ENCODE data around the gene SIN3A.
A peak's percentile ranks its signal among the peaks of the same experiment; 100 is the strongest.
"Not testable (repeated sequence)": the region's sequence is repeated elsewhere in the genome, so short reads cannot be mapped to it uniquely, and the experiment has no call there.

Gene SIN3A

DNA sequence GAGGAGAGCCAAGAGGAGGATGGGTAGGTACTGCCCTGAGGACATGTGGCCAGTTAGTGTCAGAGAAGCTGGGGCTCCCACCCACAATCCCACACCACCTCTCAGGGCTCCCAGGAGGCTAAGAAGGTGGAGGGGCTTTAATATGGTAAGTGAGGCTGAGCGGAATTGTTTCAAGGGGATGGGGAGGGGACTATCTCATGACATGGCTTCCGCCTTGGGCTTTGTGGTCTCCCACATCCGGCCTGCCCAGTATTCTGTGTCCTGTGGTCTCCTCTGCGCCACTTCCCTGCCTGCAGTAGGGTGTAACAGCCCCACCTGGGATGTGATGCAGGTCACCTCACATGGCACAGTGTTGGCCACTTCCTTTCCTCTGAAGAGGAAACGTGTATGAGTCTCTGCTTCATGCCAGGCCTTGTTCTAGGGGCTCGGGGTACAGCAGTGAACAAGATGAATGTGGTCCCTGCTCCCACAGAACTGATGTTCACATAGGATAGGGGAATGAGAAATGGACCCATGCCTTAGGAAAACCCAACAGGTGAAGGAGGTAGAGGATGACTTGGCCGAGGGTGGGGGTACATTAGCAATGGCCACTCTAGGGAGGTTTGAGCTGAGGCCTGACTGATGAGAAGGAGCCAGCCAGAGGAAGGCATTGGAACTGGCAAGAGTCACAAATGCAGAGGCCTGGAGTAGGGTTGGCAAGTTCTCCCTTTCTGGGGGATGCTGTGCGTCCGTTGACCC, 101.5 kb downstream of the SIN3A start:
- Histone ChIP-seq H3K9me3 (ENCODE audit: control insufficient read depth, low read length) (no peaks in the 10 kb centered on the region), H3K36me3 (ENCODE audit: control insufficient read depth, insufficient read depth, low read length) (no peaks in the 10 kb centered on the region), H3K4me3 (ENCODE audit: low read length) (no peak overlapping the region), H3K4me1 (ENCODE audit: control insufficient read depth, insufficient read depth, low read length) (peaks cover 18% of the 10 kb centered on the region), H3K27me3 (ENCODE audit: control insufficient read depth, insufficient read depth, low read length) (no peaks in the 10 kb centered on the region), H3K9ac (ENCODE audit: low read length) (no peak overlapping the region)

DNA sequence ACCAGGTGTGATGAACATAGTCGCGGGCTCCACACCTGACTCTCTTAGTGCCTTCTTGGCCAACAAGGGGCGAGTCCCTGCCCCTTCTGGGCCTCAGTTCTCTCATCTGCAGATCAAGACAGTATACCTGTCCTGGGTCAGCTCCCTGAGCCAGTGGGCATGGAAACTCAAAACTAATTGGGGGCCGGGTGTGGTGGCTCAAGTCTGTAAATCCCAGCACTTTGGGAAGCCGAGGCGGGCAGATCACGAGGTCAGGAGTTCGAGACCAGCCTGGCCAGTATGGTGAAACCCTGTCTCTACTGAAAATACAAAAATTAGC, 102.2 kb downstream of the SIN3A start:
- H3K4me3 ChIP-seq (ENCODE audit: low read length), result not testable (repeated sequence)

DNA sequence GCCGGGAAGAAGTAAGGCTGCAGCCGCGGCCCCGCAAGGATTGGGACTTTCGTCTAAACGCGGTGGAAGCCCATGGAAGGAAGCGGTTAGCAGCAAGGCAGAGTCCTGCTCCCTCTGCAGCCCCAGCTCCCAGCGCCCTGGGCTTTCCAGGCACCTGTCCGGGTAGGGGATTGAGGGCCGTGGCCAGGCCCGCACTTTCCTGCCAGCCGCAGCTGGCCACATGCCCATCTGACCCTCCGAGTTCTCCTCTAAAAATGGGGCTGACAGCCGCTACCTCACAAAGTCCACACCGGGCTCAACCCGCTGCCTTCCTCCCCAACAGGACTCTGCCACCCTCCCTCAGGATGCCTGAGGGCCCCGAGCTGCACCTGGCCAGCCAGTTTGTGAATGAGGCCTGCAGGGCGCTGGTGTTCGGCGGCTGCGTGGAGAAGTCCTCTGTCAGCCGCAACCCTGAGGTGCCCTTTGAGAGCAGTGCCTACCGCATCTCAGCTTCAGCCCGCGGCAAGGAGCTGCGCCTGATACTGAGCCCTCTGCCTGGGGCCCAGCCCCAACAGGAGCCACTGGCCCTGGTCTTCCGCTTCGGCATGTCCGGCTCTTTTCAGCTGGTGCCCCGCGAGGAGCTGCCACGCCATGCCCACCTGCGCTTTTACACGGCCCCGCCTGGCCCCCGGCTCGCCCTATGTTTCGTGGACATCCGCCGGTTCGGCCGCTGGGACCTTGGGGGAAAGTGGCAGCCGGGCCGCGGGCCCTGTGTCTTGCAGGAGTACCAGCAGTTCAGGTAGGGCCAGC, 102.7 kb downstream of the SIN3A start:
- peak overlapping the region; percentile 80 for H3K4me3 ChIP-seq (ENCODE audit: low read length)
- peak overlapping the region; percentile 85 for H3K9ac ChIP-seq (ENCODE audit: low read length)
- peaks cover 18% of the 10 kb centered on the region for H3K4me1 ChIP-seq (ENCODE audit: control insufficient read depth, insufficient read depth, low read length)
- H3K9me3 ChIP-seq (ENCODE audit: control insufficient read depth, low read length), result no peaks in the 10 kb centered on the region
- H3K36me3 ChIP-seq (ENCODE audit: control insufficient read depth, insufficient read depth, low read length), result no peaks in the 10 kb centered on the region
- H3K27me3 ChIP-seq (ENCODE audit: control insufficient read depth, insufficient read depth, low read length), result no peaks in the 10 kb centered on the region

More for the DNA sequence above, 102.2 kb downstream of the SIN3A start:
- H3K4me1 ChIP-seq (ENCODE audit: control insufficient read depth, insufficient read depth, low read length), result peaks cover 18% of the 10 kb centered on the region
- not testable (repeated sequence) for H3K36me3 ChIP-seq (ENCODE audit: control insufficient read depth, insufficient read depth, low read length); H3K27me3 ChIP-seq (ENCODE audit: control insufficient read depth, insufficient read depth, low read length); H3K9ac ChIP-seq (ENCODE audit: low read length); H3K9me3 ChIP-seq (ENCODE audit: control insufficient read depth, low read length)

DNA sequence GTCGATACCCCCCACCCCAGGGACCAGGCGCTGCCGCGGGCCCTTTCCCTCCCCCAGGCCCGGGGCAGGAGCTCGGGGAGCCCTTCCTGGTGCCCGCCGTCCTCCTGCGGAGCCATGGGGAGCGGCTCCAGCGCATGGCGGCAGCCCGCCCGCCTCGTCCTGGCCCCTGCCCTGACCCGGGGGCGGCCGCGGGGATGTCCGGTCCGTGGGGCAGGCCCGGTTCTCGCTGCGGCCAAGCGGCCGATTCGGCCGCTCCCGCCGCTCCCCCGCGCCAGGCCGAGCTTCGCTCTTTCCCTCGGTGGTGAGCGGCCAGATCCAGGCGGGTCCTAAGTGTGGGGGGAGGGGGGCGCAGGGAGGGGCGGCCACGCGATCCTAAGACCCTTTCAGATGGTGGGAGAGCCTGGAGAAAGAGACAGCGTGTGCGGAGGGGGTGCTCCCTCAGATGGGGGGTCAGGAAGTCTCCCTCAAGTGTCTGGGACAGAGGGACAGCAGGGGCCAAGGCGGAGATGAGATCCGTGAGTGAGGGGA, 103.4 kb downstream of the SIN3A start:
- peaks cover 18% of the 10 kb centered on the region for H3K4me1 ChIP-seq (ENCODE audit: control insufficient read depth, insufficient read depth, low read length)
- H3K27me3 ChIP-seq (ENCODE audit: control insufficient read depth, insufficient read depth, low read length), result no peaks in the 10 kb centered on the region
- peak overlapping the region; percentile 85 for H3K9ac ChIP-seq (ENCODE audit: low read length)
- H3K4me3 ChIP-seq (ENCODE audit: low read length), result peak overlapping the region; percentile 80
- no peaks in the 10 kb centered on the region for H3K36me3 ChIP-seq (ENCODE audit: control insufficient read depth, insufficient read depth, low read length)
- no peaks in the 10 kb centered on the region for H3K9me3 ChIP-seq (ENCODE audit: control insufficient read depth, low read length)

DNA sequence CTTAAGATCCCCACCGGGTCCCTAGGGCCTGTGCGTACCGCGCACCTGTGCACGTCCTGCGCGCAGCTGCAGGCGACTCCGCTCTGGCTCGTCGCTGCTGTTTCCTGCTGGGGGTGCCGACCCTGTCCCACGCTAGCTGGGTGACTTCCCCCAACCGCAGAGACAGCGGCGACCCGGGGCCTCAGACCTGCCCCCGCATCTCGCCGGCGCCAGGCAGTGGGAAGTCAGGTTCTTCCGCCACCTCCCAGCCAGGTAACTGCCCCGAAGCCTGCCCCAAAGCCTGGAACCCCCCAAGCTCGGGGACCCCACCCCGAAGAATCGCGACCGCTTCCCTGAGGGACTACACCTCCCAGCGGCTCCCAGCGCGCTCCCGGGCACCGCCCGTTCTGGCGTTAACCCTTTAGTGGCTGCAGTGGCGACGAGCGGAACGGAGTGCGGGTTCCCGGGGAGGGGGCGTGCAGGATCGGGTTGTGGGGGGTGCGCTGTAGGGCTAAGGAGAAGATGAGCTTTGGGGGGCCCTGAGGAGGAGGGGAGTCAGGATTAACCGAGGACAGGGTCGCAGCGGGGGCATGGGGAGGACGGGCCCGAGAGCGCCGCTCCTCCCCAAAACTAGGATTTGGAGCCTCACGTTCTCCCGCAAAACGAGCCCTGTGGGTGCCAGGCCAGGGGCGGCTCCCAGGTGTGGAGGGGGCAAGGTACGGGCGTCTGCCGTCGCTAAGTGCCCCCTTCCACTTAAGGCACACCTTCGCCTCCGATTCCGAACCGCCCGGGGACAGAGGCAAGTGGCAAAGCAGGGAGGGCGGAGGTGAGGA, 104.1 kb downstream of the SIN3A start:
- Histone ChIP-seq H3K9ac (ENCODE audit: low read length) (peak overlapping the region; percentile 85), H3K4me3 (ENCODE audit: low read length) (peak overlapping the region; percentile 80), H3K36me3 (ENCODE audit: control insufficient read depth, insufficient read depth, low read length) (no peaks in the 10 kb centered on the region), H3K9me3 (ENCODE audit: control insufficient read depth, low read length) (no peaks in the 10 kb centered on the region), H3K27me3 (ENCODE audit: control insufficient read depth, insufficient read depth, low read length) (no peaks in the 10 kb centered on the region), H3K4me1 (ENCODE audit: control insufficient read depth, insufficient read depth, low read length) (peaks cover 18% of the 10 kb centered on the region)

DNA sequence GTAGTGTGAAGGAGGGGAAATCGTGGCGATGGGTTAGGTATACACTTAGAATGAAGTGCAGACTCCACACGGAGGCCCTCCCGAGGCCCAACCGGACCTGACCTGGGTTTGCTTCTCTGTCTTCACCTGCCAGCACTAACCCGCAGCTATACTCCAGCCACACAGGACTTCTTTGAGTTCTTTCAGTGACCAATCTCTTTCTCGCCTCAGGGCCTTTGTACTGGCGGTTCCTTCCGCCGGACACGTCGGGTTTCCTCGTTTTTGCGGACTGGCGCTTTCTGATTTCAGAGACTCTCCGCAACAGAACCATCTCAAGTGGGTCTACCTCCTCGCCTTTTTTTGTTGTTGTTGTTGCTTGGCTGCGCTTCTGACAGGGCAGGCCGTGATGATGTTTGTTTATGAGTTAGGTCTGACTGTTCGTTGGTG, 104.7 kb downstream of the SIN3A start, which contains the start of gene NEIL1:
NEIL1 (plus strand) TSS at position 244 of the 426 bp plus-strand sequence. CDS start 1,867 bp downstream, outside the sequence.
- H3K4me1 ChIP-seq (ENCODE audit: control insufficient read depth, insufficient read depth, low read length), result peaks cover 18% of the 10 kb centered on the region
- no peaks in the 10 kb centered on the region for H3K27me3 ChIP-seq (ENCODE audit: control insufficient read depth, insufficient read depth, low read length)
- no peaks in the 10 kb centered on the region for H3K36me3 ChIP-seq (ENCODE audit: control insufficient read depth, insufficient read depth, low read length)
- H3K4me3 ChIP-seq (ENCODE audit: low read length), result peak within 1 kb of the TSS; percentile 80
- peak within 1 kb of the TSS; percentile 85 for H3K9ac ChIP-seq (ENCODE audit: low read length)
- H3K9me3 ChIP-seq (ENCODE audit: control insufficient read depth, low read length), result no peaks in the 10 kb centered on the region

DNA sequence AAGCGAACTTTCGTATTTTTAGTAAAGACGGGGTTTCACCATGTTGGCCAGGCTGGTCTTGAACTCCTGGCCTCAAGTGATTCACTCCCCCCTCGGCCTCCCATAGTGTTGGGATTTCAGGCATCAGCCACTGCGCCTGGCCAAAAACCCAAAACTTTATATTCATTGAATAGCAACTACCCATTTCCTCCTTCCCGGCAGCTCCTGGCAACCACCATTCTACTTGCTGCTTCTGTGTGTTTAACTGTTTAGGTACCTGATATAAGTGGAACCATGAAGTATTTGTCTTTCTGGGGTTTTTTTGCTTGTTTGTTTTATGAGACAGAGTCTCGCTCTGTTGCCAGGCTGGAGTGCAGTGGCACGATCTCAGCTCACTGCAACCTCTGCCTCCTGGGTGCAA, 107.5 kb downstream of the SIN3A start:
- not testable (repeated sequence) for H3K9me3 ChIP-seq (ENCODE audit: control insufficient read depth, low read length); H3K36me3 ChIP-seq (ENCODE audit: control insufficient read depth, insufficient read depth, low read length); H3K9ac ChIP-seq (ENCODE audit: low read length); H3K4me3 ChIP-seq (ENCODE audit: low read length); H3K27me3 ChIP-seq (ENCODE audit: control insufficient read depth, insufficient read depth, low read length)
- peaks cover 14% of the 10 kb centered on the region for H3K4me1 ChIP-seq (ENCODE audit: control insufficient read depth, insufficient read depth, low read length)

DNA sequence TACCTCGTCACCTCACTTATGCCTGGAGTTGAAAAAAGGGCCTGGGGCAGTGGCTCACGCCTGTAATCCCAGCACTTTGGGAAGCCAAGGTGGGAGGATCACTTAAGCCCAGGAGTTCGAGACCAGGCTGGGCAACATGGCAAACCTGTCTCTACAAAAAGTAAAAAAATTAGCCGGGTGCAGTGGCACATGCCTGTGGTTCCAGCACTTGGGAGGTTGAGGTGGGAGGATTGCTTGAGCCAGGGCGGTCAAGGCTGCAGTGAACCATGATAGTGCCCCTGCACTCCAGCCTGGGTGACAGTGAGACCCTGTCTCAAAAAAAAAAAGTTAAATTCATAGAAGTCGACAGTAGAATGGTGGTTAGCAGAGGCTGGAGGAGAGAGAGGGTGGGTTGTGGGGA, 109.3 kb downstream of the SIN3A start:
- Histone ChIP-seq H3K9me3 (ENCODE audit: control insufficient read depth, low read length) (no peaks in the 10 kb centered on the region), H3K27me3 (ENCODE audit: control insufficient read depth, insufficient read depth, low read length) (no peaks in the 10 kb centered on the region)

DNA sequence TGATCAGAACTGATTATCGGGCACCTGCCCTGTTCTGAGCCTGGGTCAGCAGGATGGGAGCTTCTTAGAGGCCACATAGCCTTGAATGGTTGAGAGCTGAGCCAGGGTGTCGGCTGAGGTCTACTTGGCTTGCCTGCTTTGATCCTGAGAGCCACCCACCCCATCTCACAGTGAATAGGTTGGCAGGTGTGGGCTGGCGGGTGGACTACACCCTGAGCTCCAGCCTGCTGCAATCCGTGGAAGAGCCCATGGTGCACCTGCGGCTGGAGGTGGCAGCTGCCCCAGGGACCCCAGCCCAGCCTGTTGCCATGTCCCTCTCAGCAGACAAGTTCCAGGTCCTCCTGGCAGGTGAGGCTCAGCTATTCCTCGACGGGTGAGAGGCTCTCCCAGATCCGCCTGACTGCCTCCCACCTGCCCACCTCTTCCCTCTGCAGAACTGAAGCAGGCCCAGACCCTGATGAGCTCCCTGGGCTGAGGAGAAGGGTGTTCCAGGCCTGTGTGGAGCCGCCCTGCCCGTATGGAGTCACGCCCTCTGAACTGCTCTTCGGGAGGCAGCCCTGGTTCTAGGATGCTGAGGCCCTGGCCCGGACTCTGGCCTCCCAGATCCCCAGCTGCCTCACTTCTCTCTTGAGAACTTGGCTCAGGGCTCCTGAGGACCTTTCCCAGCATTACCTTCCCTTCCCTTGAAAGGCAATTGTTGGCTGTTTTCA, 111.8 kb downstream of the SIN3A start:
- Histone ChIP-seq H3K36me3 (ENCODE audit: control insufficient read depth, insufficient read depth, low read length) (no peaks in the 10 kb centered on the region), H3K9ac (ENCODE audit: low read length) (no peak overlapping the region), H3K27me3 (ENCODE audit: control insufficient read depth, insufficient read depth, low read length) (no peaks in the 10 kb centered on the region), H3K4me3 (ENCODE audit: low read length) (no peak overlapping the region), H3K4me1 (ENCODE audit: control insufficient read depth, insufficient read depth, low read length) (peaks cover 8% of the 10 kb centered on the region), H3K9me3 (ENCODE audit: control insufficient read depth, low read length) (no peaks in the 10 kb centered on the region)

More for the DNA sequence above, 109.3 kb downstream of the SIN3A start:
- H3K9ac ChIP-seq (ENCODE audit: low read length), result no peak overlapping the region
- H3K36me3 ChIP-seq (ENCODE audit: control insufficient read depth, insufficient read depth, low read length), result no peaks in the 10 kb centered on the region
- H3K4me1 ChIP-seq (ENCODE audit: control insufficient read depth, insufficient read depth, low read length), result peaks cover 7% of the 10 kb centered on the region
- H3K4me3 ChIP-seq (ENCODE audit: low read length), result no peak overlapping the region

DNA sequence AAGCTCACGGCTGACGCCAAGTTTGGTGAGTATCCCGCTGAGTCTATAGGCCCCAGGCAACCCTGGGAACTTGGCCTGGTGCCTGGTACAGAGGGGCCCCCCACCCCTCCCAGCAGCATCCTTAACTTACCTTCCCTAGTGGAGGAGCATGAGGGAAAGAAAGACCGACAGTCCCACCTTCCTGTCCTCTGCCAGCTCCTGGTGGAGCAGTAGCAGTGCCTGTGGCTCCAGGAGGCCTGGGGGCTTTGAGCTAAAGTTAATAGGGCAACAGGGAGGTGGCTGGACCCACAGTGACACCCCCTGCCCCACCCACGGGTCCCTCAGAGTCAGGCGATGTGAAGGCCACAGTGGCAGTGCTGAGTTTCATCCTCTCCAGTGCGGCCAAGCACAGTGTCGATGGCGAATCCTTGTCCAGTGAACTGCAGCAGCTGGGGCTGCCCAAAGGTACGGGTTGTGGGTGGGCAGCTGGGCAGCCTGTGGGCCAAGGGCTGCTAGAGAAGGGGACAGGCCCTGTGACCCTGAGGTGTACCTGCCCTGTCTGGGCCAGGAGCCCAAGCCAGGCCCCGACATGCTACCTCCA, 112.7 kb downstream of the SIN3A start:
- Histone ChIP-seq H3K36me3 (ENCODE audit: control insufficient read depth, insufficient read depth, low read length) (no peaks in the 10 kb centered on the region), H3K9ac (ENCODE audit: low read length) (no peak overlapping the region), H3K27me3 (ENCODE audit: control insufficient read depth, insufficient read depth, low read length) (no peaks in the 10 kb centered on the region), H3K4me3 (ENCODE audit: low read length) (no peak overlapping the region), H3K4me1 (ENCODE audit: control insufficient read depth, insufficient read depth, low read length) (peaks cover 8% of the 10 kb centered on the region), H3K9me3 (ENCODE audit: control insufficient read depth, low read length) (no peaks in the 10 kb centered on the region)

DNA sequence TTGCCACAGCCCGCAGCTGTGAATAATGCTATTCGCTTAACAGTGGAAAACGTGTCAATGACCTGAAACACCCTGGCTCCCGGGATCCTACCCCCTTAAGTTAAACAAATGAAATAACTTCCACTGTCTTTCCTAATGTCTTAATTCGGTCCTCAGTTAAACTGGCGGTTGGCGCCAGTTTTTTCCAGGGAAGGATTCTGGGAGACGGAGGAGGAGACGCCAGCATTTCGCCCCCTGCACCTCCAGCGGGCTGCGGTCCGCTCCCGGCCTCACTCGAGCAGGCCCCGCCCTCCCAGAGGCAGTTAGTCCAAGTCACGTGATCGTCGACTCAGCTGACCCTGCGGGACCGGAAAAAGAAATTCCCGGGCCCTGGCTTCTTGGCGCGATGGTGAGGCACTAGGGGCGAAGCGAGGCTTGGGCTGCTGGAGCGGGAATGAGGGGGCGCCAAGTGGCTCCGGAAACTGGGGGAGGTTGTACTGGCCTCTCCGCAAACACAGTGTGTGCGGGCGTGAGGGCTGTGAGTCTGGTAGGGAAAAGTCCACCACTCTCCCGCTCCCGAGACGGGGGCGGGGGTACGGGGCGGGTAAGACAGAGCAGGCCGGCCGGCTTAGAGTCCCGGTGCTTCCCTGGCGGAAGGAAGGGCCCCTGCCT, 115.7 kb downstream of the SIN3A start, which contains the start of gene COMMD4:
COMMD4 (plus strand) TSS at position 359 of the 651 bp plus-strand sequence; CDS start at position 386, 27 bp downstream.
- H3K36me3 ChIP-seq (ENCODE audit: control insufficient read depth, insufficient read depth, low read length), result no peaks in the 10 kb centered on the region
- peak within 1 kb of the TSS; percentile 83 for H3K9ac ChIP-seq (ENCODE audit: low read length)
- H3K9me3 ChIP-seq (ENCODE audit: control insufficient read depth, low read length), result no peaks in the 10 kb centered on the region
- peaks cover 8% of the 10 kb centered on the region for H3K4me1 ChIP-seq (ENCODE audit: control insufficient read depth, insufficient read depth, low read length)
- H3K27me3 ChIP-seq (ENCODE audit: control insufficient read depth, insufficient read depth, low read length), result no peaks in the 10 kb centered on the region
- peak within 1 kb of the TSS; percentile 53 for H3K4me3 ChIP-seq (ENCODE audit: low read length)
